OCI-LY1 (cell line): ENCODE results near the gene ARAP3.

Experiments used
- H2AFZ ChIP-seq: fragments of 200-600 bp; sonication (generic), shearing (Covaris generic); 2 replicates; pipeline ENCODE4 v1.6.0; 2014; ENCODE audit warnings: antibody characterized with exemption, mild to moderate bottlenecking, low read length
- H3F3A ChIP-seq: fragments of 200-600 bp; sonication (generic), shearing (Covaris generic); 2 replicates; pipeline ENCODE4 v1.6.0; 2014; ENCODE audit warnings: mild to moderate bottlenecking, antibody characterized with exemption, low read length, moderate library complexity; ENCODE audit not compliant: insufficient read depth
- H3K27ac ChIP-seq: fragments of 200-600 bp; sonication (generic); 2 replicates; pipeline ENCODE4 v1.5.1; 2014; ENCODE audit warnings: low read length, mixed run types, mild to moderate bottlenecking, low read depth; ENCODE audit not compliant: poor library complexity, severe bottlenecking
- H3K27me3 ChIP-seq: fragments of 200-600 bp; sonication (generic); 2 replicates; pipeline ENCODE4 v1.6.0; 2014; ENCODE audit warnings: antibody characterized with exemption, mild to moderate bottlenecking, low read length, moderate library complexity; ENCODE audit not compliant: insufficient read depth
- H3K36me3 ChIP-seq: fragments of 200-600 bp; sonication (generic); 2 replicates; pipeline ENCODE4 v1.6.1; 2014; ENCODE audit warnings: mild to moderate bottlenecking, antibody characterized with exemption, low read length, moderate library complexity, mixed read lengths; ENCODE audit not compliant: insufficient read depth
- H3K4me1 ChIP-seq: fragments of 200-600 bp; sonication (generic); 2 replicates; pipeline ENCODE4 v1.5.1; 2014; ENCODE audit warnings: mild to moderate bottlenecking, low read length, moderate library complexity; ENCODE audit not compliant: insufficient read depth, severe bottlenecking
- H3K4me2 ChIP-seq: fragments of 200-600 bp; sonication (generic), shearing (Covaris generic); 2 replicates; pipeline ENCODE4 v1.6.1; 2014; ENCODE audit warnings: low read length
- H3K4me3 ChIP-seq: fragments of 200-600 bp; sonication (generic); 2 replicates; pipeline ENCODE4 v1.5.1; 2014; ENCODE audit warnings: low read length, low read depth, mild to moderate bottlenecking, mixed read lengths; ENCODE audit not compliant: poor library complexity, severe bottlenecking
- H3K79me2 ChIP-seq: fragments of 200-600 bp; shearing (Covaris generic); 2 replicates; pipeline ENCODE4 v1.6.1; 2016; ENCODE audit warnings: mixed run types, low read length, mixed read lengths; ENCODE audit not compliant: insufficient read depth
- H3K9ac ChIP-seq: fragments of 200-600 bp; sonication (generic), shearing (Covaris generic); 2 replicates; pipeline ENCODE4 v1.6.1; 2014; ENCODE audit warnings: mild to moderate bottlenecking, low read length, mixed read lengths
- H3K9me2 ChIP-seq: fragments of 200-600 bp; sonication (generic), shearing (Covaris generic); 2 replicates; pipeline ENCODE4 v1.6.1; 2014; ENCODE audit warnings: low read depth, mild to moderate bottlenecking, low read length, mixed read lengths
- H3K9me3 ChIP-seq: fragments of 200-600 bp; shearing (Covaris generic); 2 replicates; pipeline ENCODE4 v1.6.1; 2014; ENCODE audit warnings: low read length, mixed read lengths
- H4K20me1 ChIP-seq: fragments of 200-600 bp; sonication (generic), shearing (Covaris generic); 2 replicates; pipeline ENCODE4 v1.6.0; 2016; ENCODE audit warnings: mild to moderate bottlenecking, low read length; ENCODE audit not compliant: insufficient read depth
- EZH2 ChIP-seq: fragments of 200-600 bp; sonication (generic), shearing (Covaris generic); IDR thresholded peaks from 2 replicates; pipeline ENCODE4 v1.8.0; 2017; ENCODE audit warnings: borderline replicate concordance, mixed run types, mild to moderate bottlenecking, antibody characterized with exemption, low read length, moderate library complexity, mixed read lengths
- TF ChIP-seq, protein P1 (sequence below): fragments of 200-600 bp; sonication (generic), shearing (Covaris generic); IDR thresholded peaks from 2 replicates; pipeline ENCODE4 v1.5.1; 2017; ENCODE audit warnings: mild to moderate bottlenecking, antibody characterized with exemption, low read length, moderate library complexity, mixed read lengths

The ARAP3 gene

DNA sequence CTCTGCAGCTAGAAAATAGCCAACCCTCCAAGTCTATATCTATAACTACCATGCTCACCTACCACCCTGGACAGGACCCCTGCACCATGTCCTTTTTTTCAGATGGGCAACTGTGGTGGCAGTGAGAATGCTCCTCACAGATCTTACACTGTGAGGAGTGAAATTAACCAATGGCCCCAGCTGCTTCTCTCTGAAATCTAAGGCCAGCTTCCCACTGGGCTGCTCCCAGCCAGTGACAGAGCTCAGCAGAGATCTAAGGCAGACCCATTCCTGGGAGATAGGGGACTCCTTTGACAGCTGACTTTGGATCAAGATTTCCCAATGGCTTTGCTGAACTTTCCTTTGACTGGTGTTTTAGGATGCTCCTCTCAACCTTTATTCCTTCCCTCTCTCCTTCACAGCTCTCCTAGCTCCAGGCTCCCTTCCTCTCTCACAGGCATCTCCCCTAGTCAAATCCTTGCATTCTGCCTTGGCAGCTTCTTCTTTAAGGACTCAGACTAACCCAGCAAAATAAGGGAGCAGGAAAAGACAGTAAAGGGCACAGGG lies 1.6 kb upstream of the ARAP3 start:
- Histone ChIP-seq H2AFZ (no peak overlapping the region), H3F3A (no peaks in the 10 kb centered on the region), H3K9me3 (no peaks in the 10 kb centered on the region), H3K36me3 (no peaks in the 10 kb centered on the region), H3K27ac (no peak overlapping the region), H3K79me2 (no peaks in the 10 kb centered on the region), H3K27me3 (no peaks in the 10 kb centered on the region), H3K9me2 (no peaks in the 10 kb centered on the region), H4K20me1 (no peaks in the 10 kb centered on the region), H3K4me3 (no peak overlapping the region), H3K4me2 (no peak overlapping the region), H3K9ac (no peak overlapping the region), H3K4me1 (no peaks in the 10 kb centered on the region)
- TF ChIP-seq, protein P1, sequence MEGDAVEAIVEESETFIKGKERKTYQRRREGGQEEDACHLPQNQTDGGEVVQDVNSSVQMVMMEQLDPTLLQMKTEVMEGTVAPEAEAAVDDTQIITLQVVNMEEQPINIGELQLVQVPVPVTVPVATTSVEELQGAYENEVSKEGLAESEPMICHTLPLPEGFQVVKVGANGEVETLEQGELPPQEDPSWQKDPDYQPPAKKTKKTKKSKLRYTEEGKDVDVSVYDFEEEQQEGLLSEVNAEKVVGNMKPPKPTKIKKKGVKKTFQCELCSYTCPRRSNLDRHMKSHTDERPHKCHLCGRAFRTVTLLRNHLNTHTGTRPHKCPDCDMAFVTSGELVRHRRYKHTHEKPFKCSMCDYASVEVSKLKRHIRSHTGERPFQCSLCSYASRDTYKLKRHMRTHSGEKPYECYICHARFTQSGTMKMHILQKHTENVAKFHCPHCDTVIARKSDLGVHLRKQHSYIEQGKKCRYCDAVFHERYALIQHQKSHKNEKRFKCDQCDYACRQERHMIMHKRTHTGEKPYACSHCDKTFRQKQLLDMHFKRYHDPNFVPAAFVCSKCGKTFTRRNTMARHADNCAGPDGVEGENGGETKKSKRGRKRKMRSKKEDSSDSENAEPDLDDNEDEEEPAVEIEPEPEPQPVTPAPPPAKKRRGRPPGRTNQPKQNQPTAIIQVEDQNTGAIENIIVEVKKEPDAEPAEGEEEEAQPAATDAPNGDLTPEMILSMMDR = no peak
- TF ChIP-seq EZH2 = no peak

DNA sequence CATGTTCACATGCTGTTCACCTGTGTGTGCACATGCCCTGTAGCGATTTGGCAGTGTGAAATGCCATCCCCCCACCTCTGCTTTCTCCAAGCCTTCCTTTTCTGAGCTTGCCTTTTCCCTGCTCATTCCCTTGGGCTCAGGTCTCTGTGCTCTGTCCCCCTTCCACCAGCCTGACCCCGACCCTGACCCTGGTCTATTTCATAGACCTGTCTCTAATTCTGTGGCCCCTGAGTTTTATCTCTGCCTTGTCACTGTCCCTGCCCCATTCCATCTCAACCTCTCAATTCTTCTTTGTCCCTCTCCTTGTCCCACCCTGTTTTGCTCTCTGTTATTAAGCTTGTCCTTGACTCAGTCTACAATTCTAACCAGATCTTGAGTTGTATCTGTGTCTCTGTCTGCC lies 735 bp downstream of the ARAP3 start:
- Histone ChIP-seq H3K4me3 (no peak overlapping the region), H3K9me2 (no peaks in the 10 kb centered on the region), H3K27ac (no peak overlapping the region), H3K4me1 (no peaks in the 10 kb centered on the region), H3K27me3 (no peaks in the 10 kb centered on the region), H3F3A (no peaks in the 10 kb centered on the region), H3K9ac (no peak overlapping the region), H3K79me2 (no peaks in the 10 kb centered on the region), H2AFZ (no peak overlapping the region), H4K20me1 (no peaks in the 10 kb centered on the region), H3K4me2 (no peak overlapping the region), H3K9me3 (no peaks in the 10 kb centered on the region), H3K36me3 (no peaks in the 10 kb centered on the region)
- no peak for TF ChIP-seq EZH2
- TF ChIP-seq, protein P1 = no peak

DNA sequence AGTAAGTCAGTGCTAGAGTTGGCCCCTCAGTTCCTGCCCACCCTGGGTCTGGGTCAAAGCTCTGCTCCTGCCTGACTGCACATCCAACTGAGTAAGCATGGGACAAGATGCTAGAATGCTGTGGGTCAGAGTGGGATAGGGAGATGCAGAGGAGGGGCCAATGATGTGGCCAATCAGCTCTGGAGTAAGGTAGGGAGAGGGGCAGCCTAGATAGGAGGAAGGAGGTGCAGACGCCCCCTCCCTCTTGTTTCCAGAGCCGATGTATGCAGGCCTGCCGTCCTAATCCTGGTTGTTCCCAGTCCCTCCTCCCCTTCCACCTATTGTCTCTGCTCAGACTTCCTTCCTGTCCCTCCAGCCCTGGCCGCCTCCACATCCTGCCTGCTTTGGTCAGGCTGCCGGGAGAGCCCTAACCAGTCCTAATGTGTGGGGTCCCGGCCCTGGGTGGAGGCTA lies 1.3 kb downstream of the ARAP3 start:
- Histone ChIP-seq H3K9me2 (no peaks in the 10 kb centered on the region), H4K20me1 (no peaks in the 10 kb centered on the region), H3K9ac (no peak overlapping the region), H3K79me2 (no peaks in the 10 kb centered on the region), H3K9me3 (no peaks in the 10 kb centered on the region), H3K4me3 (no peak overlapping the region), H3K4me2 (no peak overlapping the region), H3K27me3 (no peaks in the 10 kb centered on the region), H3F3A (no peaks in the 10 kb centered on the region), H3K4me1 (no peaks in the 10 kb centered on the region), H3K27ac (no peak overlapping the region), H2AFZ (no peak overlapping the region), H3K36me3 (no peaks in the 10 kb centered on the region)
- TF ChIP-seq EZH2 = no peak
- TF ChIP-seq, protein P1 = no peak
